ENCODE data around the gene PGBD2. TPM values are rescaled to one million over a fixed set of nuclear protein-coding genes. Genes with fewer than 3 reads are reported as not detected.
"Not testable (repeated sequence)": the region's sequence is repeated elsewhere in the genome, so short reads cannot be mapped to it uniquely, and the experiment has no call there.

PGBD2 gene
- total RNA-seq, 2 donors from 2014 or later = 6.3 to 7.5 TPM

DNA sequence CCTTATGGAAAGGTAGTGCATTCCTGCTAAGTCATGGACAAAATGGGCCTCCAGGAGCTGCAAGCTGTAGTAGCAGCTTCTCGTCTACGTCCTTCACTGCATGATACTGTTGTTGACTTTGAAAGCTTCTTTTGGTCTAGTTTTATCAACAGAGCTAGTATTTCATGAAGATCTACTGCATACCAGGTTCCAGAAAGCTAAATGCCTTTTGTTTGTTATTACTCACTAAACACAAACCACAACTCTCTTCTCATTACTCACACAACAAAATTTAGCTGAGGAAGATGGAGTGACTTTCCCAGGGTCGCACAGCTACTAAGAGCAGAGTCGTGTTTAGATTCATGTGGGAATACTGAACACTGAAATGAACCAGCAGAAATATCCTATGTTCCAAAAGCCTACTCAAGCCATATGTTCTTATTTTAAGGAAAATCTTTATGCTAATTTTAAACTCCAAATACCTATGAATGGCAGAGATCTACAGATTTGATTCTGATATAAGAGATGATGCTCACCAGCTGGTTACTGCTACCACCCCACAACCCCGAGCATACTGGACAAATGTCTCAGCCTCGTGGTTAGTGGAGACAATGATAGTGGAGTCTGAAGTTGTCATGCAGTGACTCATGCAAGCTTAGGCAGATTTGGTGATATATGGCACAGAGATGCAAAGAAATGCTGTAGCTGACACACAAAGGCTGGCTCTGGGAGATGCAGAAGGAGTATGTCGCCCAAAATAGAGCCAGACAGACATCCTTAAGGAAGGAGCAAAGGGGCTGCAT lies 20.6 kb downstream of the PGBD2 start:
- DNase-seq (no peak), ATAC-seq (no peak)
- H3K27me3 ChIP-seq = no peaks in the 10 kb centered on the region
- peaks cover 16% of the 10 kb centered on the region for H3K4me1 ChIP-seq
- no peak overlapping the region for H3K27ac ChIP-seq
- WGBS, 2 donors = 62 to 66% methylated on average over 7 of the region's 7 CpGs
- H3K4me3 ChIP-seq = no peak overlapping the region
- no peak for TF ChIP-seq POLR2A (IDR thresholded peaks at IDR 0.05)
- TF ChIP-seq, protein P1, sequence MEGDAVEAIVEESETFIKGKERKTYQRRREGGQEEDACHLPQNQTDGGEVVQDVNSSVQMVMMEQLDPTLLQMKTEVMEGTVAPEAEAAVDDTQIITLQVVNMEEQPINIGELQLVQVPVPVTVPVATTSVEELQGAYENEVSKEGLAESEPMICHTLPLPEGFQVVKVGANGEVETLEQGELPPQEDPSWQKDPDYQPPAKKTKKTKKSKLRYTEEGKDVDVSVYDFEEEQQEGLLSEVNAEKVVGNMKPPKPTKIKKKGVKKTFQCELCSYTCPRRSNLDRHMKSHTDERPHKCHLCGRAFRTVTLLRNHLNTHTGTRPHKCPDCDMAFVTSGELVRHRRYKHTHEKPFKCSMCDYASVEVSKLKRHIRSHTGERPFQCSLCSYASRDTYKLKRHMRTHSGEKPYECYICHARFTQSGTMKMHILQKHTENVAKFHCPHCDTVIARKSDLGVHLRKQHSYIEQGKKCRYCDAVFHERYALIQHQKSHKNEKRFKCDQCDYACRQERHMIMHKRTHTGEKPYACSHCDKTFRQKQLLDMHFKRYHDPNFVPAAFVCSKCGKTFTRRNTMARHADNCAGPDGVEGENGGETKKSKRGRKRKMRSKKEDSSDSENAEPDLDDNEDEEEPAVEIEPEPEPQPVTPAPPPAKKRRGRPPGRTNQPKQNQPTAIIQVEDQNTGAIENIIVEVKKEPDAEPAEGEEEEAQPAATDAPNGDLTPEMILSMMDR (IDR thresholded peaks at IDR 0.05) = no peak
- H3K36me3 ChIP-seq (replicated peaks in 1 of 2; ENCODE audit: insufficient read depth in 1 of 2, low read depth in 2 of 2) = no peaks in the 10 kb centered on the region
- intact Hi-C loops (cut with DNase I) = no loop called here
- no peaks in the 10 kb centered on the region for H3K9me3 ChIP-seq

DNA sequence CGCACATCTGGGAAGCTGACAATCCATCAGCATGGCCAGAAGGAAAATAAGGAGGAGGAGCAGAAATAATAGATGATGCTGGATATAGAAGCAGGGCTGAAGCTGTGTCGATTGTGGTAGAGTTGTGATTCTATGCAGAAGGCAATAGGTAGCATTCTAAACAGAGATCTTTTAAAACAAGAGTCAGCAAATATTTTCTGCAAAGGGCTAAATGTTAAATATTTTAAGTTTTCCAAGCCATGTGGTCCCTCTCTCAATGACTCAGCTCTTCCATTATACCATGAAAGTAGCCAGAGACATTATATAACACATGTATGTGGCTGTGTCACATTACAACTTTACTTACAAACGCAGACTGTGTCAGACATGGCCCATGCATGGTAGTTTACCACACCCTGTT lies 21.2 kb downstream of the PGBD2 start:
- DNase-seq; ATAC-seq; H3K36me3 ChIP-seq (replicated peaks in 1 of 2; ENCODE audit: insufficient read depth in 1 of 2, low read depth in 2 of 2); H3K27me3 ChIP-seq; H3K4me3 ChIP-seq; intact Hi-C loops (cut with DNase I); H3K9me3 ChIP-seq; H3K27ac ChIP-seq: not testable (repeated sequence)
- WGBS, 2 donors = 65 to 71% methylated on average over 3 of the region's 3 CpGs
- H3K4me1 ChIP-seq = peaks cover 16% of the 10 kb centered on the region

DNA sequence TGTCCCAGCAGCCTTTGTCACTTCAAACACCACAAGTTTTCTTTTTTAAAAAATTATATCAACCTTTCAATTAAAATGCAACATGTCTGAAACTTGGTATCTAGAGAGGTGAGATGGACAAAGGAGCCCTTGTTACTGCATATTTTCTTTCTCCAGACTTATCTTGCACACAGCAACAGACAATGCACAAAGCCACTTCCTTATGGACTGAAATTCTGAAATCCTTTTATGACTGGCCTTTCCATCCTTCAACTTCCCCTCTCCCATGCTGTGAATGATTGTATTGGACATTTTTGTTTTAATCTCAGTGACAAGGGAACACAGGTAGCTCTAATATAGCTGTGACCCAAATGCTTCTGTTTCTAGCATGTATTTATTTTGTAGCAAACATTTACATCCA lies 22.1 kb downstream of the PGBD2 start:
- intact Hi-C loops (cut with DNase I); H3K4me3 ChIP-seq; H3K36me3 ChIP-seq (replicated peaks in 1 of 2; ENCODE audit: insufficient read depth in 1 of 2, low read depth in 2 of 2); H3K27me3 ChIP-seq; ATAC-seq; DNase-seq; H3K9me3 ChIP-seq: not testable (repeated sequence)
- H3K27ac ChIP-seq = peak overlapping the region in 2 of 4 donors; percentile 5 to 50
- H3K4me1 ChIP-seq = peaks cover 16% of the 10 kb centered on the region

DNA sequence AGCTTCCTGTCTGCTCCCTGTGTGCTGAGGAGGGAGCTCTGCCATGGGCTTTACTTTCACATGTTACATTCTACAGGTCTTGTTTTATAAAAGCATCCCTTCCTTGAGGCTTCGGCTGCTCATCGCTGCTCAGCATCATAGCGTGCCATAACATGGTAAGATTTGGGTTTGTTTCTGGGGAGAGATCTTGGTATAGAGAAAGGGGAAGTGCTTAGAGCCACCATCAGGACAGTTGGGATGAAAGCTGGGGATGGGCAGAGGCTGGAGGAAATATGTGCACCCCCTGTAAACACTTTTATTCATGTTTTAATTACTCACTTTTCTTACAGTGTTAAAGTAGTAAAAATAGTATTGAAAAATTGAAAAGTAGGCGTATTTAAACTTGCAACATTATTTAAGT lies 24.0 kb downstream of the PGBD2 start:
- H3K9me3 ChIP-seq; H3K27me3 ChIP-seq; H3K36me3 ChIP-seq (replicated peaks in 1 of 2; ENCODE audit: insufficient read depth in 1 of 2, low read depth in 2 of 2); intact Hi-C loops (cut with DNase I); H3K27ac ChIP-seq; H3K4me3 ChIP-seq; ATAC-seq; H3K4me1 ChIP-seq; DNase-seq: not testable (repeated sequence)
- 94% methylated on average over 4 of the region's 4 CpGs for WGBS, 2 donors

DNA sequence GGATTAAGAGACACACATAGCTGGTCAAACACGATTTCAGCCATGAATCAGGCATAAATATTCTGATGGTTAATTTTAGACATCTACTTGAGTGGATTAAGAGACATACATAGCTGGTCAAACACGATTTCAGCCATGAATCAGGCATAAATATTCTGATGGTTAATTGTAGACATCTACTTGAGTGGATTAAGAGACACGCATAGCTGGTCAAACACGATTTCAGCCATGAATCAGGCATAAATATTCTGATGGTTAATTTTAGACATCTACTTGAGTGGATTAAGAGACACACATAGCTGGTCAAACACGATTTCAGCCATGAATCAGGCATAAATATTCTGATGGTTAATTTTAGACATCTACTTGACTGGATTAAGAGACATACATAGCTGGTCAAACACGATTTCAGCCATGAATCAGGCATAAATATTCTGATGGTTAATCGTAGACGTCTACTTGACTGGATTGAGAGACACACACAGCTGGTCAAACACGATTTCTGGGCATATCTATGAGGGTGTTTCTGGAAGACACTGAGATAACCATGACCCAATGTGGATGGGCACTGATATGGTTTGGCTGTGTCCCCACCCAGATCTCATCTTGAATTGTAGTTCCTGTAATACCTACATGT lies 32.3 kb downstream of the PGBD2 start:
- ATAC-seq; H3K36me3 ChIP-seq (replicated peaks in 1 of 2; ENCODE audit: insufficient read depth in 1 of 2, low read depth in 2 of 2); H3K4me1 ChIP-seq; H3K9me3 ChIP-seq; H3K27me3 ChIP-seq; DNase-seq; H3K4me3 ChIP-seq; intact Hi-C loops (cut with DNase I); H3K27ac ChIP-seq: not testable (repeated sequence)
- WGBS, 2 donors = 62 to 76% methylated on average over 4 of the region's 9 CpGs

DNA sequence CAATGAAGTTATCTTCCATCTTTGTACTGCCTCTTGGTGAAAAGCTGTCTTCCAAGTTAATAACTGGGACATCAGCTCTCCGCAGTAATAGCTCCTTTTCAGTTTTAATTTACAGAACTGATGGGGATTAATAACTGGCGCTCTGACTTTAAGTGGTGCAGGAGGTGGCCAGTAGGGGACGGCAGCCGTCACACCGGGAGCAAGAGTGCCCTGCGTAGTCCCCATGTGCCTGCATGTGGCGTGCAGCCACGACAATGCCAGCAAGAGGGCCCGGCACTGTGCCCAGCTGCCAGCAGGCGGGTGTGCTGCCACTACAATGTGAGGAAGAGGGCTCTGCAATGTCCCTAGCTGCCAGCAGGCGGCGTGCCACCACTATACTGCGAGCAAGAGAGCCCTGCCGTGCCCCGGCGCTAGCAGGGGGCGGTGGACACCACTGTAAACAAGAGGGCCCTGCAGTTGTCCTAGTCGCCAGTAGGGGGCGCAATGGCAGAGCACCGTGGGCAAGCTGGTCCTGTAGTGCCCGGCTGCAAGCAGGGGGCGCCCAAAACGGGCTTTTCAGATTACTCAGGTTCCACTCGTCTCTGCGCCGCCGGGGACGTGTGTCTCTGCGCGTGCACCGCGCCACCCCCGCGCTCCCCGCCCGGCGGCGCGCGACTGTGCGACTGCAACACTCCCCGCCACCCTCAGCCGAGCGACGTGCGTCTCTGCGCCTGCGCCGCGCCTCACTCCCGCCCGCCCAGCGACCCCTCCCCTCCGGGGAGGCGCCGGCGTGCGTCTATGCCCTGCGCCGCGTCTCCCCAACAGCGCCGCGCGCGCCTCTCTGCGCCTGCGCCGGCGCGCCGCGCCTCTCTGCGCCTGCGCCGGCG lies 38.3 kb downstream of the PGBD2 start:
- WGBS, 2 donors = 51 to 54% methylated on average over 8 to 10 of the region's 77 CpGs
- DNase-seq (peak in 2 of 4 donors; percentile 38 to 60), ATAC-seq (peak; percentile 69)
- H3K4me3 ChIP-seq; intact Hi-C loops (cut with DNase I); H3K36me3 ChIP-seq (replicated peaks in 1 of 2; ENCODE audit: insufficient read depth in 1 of 2, low read depth in 2 of 2); H3K27ac ChIP-seq; H3K9me3 ChIP-seq; H3K4me1 ChIP-seq; H3K27me3 ChIP-seq: not testable (repeated sequence)

DNA sequence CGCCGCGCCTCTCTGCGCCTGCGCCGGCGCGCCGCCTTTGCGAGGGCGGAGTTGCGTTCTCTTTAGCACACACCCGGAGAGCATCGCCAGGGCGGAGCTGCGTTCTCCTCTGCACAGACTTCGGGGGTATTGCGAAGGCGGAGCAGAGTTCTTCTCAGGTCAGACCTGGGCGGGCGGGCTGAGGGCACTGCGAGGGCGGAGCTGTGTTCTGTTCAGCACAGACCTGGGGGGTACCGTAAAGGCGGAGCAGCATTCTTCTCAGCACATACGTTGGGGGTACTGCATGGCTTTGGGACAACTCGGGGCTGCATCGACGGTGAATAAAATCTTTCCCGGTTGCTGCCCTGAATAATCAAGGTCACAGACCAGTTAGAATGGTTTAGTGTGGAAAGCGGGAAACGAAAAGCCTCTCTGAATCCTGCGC lies 39.0 kb downstream of the PGBD2 start:
- H3K9me3 ChIP-seq; H3K36me3 ChIP-seq (replicated peaks in 1 of 2; ENCODE audit: insufficient read depth in 1 of 2, low read depth in 2 of 2); intact Hi-C loops (cut with DNase I); H3K27ac ChIP-seq; H3K4me1 ChIP-seq; H3K4me3 ChIP-seq; ATAC-seq; H3K27me3 ChIP-seq: not testable (repeated sequence)
- 80% methylated on average over 3 of the region's 33 CpGs; no CpG with 5 or more reads in 1 of the 2 donors for WGBS, 2 donors
- DNase-seq = peak in 1 of 4 donors; percentile 33

DNA sequence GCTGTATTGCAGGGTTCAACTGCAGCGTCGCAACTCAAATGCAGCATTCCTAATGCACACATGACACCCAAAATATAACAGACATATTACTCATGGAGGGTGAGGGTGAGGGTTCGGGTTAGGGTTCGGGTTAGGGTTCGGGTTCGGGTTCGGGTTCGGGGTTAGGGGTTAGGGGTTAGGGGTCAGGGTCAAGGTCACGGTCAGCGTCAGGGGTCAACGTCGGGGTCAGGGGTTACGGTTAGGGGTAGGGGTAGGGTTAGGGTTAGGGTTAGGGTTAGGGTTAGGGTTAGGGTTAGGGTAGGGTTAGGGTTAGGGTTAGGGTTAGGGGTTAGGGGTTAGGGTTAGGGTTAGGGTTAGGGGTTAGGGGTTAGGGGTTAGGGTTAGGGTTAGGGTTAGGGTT lies 39.4 kb downstream of the PGBD2 start:
- 64% methylated on average over 9 of the region's 13 CpGs for WGBS, 2 donors
- peak; percentile 30 for ATAC-seq
- DNase-seq = peak in 3 of 4 donors; percentile 28 to 56 (median 35)
- H3K4me3 ChIP-seq; intact Hi-C loops (cut with DNase I); H3K27ac ChIP-seq; H3K9me3 ChIP-seq; H3K27me3 ChIP-seq; H3K36me3 ChIP-seq (replicated peaks in 1 of 2; ENCODE audit: insufficient read depth in 1 of 2, low read depth in 2 of 2); H3K4me1 ChIP-seq: not testable (repeated sequence)

DNA sequence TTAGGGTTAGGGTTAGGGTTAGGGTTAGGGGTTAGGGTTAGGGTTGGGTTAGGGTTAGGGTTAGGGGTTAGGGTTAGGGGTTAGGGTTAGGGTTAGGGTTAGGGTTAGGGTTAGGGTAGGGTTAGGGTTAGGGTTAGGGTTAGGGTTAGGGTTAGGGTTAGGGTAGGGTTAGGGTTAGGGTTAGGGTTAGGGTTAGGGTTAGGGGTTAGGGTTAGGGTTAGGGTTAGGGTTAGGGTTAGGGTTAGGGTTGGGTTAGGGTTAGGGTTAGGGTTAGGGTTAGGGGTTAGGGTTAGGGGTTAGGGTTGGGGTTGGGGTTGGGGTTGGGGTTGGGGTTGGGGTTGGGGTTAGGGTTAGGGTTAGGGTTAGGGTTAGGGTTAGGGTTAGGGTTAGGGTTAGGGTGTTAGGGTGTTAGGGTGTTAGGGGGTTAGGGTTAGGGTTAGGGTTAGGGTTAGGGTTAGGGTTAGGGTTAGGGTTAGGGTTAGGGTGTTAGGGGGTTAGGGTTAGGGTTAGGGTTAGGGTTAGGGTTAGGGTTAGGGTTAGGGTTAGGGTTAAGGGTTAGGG lies 39.9 kb downstream of the PGBD2 start:
- H3K4me3 ChIP-seq; ATAC-seq; intact Hi-C loops (cut with DNase I); H3K27ac ChIP-seq; H3K9me3 ChIP-seq; H3K27me3 ChIP-seq; H3K36me3 ChIP-seq (replicated peaks in 1 of 2; ENCODE audit: insufficient read depth in 1 of 2, low read depth in 2 of 2); H3K4me1 ChIP-seq; DNase-seq: not testable (repeated sequence)
